Testis (tissue), 3 donors: ENCODE results near the gene CFAP70. TPM values are rescaled to one million over a fixed set of nuclear protein-coding genes. Genes with fewer than 3 reads are reported as not detected.
A peak's percentile ranks its signal among the peaks of the same experiment; 100 is the strongest.

ENCODE experiments used
- DNase-seq: peaks from one replicate; pipeline ENCODE4 v3.0.0-alpha.2; 2019
- H3K27ac ChIP-seq, 2 donors: fragments of 200-600 bp; sonication (generic); one replicate each; pipeline ENCODE4 v1.5.1; 2019
- H3K27me3 ChIP-seq: fragments of 200-600 bp; sonication (generic); one replicate; pipeline ENCODE4 v1.5.1; 2019
- H3K36me3 ChIP-seq: fragments of 200-600 bp; sonication (generic); one replicate; pipeline ENCODE4 v1.5.1; 2017; ENCODE audit warnings: low read depth; ENCODE audit errors: missing control alignments
- H3K4me1 ChIP-seq: fragments of 200-600 bp; sonication (generic); one replicate; pipeline ENCODE4 v1.5.1; 2019
- H3K4me3 ChIP-seq, 2 donors: fragments of 200-600 bp; sonication (generic); one replicate each; pipeline ENCODE4 v1.5.1; 2017 to 2019
- H3K9me3 ChIP-seq: fragments of 200-600 bp; sonication (generic); one replicate; pipeline ENCODE4 v1.5.1; 2017
- POLR2A ChIP-seq: fragments of 450-650 bp; IDR thresholded peaks from one replicate; pipeline ENCODE4 v1.6.1; 2017; ENCODE audit warnings: antibody characterized with exemption, mild to moderate bottlenecking, moderate library complexity
- WGBS, 2 donors: methylation state at CpG; one replicate each; pipeline ENCODE4 v1.1.5; 2018; 5-methylcytosine and 5-hydroxymethylcytosine counted together
- intact Hi-C: fragments of 100-400 bp; cut with DNase I; formaldehyde crosslinking; loops from one replicate; pipeline ENCODE4 v1.15.1; 2023; ENCODE audit warnings: low total_unique reads
- polyA plus RNA-seq: library from polyadenylated mRNA; stranded (reverse); fragments of 350-450 nt; fragmentation: Illumina TruSeq; extraction: RNeasy Lipid Tissue Mini Kit (QIAGEN cat#74804); gene quantifications from one replicate; pipeline ENCODE4 v1.2.3, GENCODE V29; 2014; ENCODE audit warnings: low read depth, low replicate concordance; ENCODE audit not compliant: insufficient read depth
- total RNA-seq, 2 donors: library from RNA; depleted of rRNA; stranded (reverse); fragments of >200 nt; gene quantifications; one replicate each; pipeline ENCODE4 v1.2.3, GENCODE V29; 2016
- TF ChIP-seq, protein P1 (sequence below), 3 experiments: fragments of 450-650 bp in 2 of 3; fragments of 200-600 bp in 1 of 3; sonication (generic) in 1 of 3; IDR thresholded peaks; one replicate each; pipeline ENCODE4 v1.5.1; 2016 to 2019; ENCODE audit warnings: antibody characterized with exemption in 3 of 3, mild to moderate bottlenecking in 2 of 3, moderate library complexity in 1 of 3

CFAP70 gene
- total and polyA plus RNA-seq, 3 donors from 2014 or later, result 29.6 to 57.2 (median 46.2) TPM

DNA sequence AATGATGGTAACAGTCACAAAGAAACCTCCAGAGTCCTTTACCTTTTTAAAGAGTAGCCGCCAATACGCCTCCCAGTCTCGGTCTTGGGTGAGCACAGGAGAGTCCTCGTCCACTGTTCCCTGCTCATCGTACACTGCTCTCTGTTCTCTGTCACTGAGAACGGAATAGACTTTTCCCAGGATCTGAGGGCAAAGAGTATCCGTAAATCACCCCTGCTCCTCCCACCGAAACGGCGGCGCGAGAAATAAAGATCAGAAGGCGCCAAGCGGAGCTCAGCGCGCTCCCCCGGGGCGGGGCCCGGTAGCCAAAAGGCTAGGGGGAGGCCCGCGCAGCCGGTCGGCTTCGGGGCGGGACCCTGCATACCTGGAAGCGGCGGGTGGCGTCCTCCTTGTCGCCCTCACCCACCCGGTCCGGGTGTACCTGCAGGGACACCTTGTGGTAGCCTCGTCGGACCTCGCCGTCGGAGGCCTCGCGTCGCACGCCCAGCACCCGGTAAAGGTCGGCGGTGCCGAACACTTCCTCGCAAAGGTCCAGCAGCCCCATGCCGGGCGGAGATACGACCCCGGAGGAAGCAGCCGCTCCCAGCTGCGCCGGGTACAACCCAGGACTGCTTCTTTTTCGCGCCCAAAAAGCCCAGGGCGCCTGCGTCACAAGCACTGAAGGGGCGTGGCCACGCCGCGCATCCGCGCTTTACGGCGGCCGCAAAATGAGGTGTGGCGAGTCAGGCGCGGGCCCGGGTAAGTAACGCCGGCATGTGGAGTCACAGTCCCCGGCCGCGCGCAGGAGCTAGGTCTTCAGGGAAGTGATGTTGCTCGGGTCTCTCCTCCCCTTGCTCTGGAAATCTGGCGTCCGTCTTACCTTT lies 111.8 kb downstream of the CFAP70 start, which contains the start of gene DNAJC9:
TSS of gene DNAJC9 (minus strand) at position 610 of the 863 bp plus-strand sequence. CDS start at position 544, 66 bp downstream.
- intact Hi-C loops, result no loop called here
- H3K36me3 ChIP-seq, result no peaks in the 10 kb centered on the region
- WGBS, 2 donors, result 0 to 1% methylated on average over 48 to 72 of the region's 78 CpGs
- peak within 1 kb of the TSS; percentile 80 to 88 for H3K4me3 ChIP-seq
- peak; percentile 98 for DNase-seq
- TF ChIP-seq POLR2A, result peak; percentile 20
- TF ChIP-seq, protein P1, sequence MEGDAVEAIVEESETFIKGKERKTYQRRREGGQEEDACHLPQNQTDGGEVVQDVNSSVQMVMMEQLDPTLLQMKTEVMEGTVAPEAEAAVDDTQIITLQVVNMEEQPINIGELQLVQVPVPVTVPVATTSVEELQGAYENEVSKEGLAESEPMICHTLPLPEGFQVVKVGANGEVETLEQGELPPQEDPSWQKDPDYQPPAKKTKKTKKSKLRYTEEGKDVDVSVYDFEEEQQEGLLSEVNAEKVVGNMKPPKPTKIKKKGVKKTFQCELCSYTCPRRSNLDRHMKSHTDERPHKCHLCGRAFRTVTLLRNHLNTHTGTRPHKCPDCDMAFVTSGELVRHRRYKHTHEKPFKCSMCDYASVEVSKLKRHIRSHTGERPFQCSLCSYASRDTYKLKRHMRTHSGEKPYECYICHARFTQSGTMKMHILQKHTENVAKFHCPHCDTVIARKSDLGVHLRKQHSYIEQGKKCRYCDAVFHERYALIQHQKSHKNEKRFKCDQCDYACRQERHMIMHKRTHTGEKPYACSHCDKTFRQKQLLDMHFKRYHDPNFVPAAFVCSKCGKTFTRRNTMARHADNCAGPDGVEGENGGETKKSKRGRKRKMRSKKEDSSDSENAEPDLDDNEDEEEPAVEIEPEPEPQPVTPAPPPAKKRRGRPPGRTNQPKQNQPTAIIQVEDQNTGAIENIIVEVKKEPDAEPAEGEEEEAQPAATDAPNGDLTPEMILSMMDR (IDR thresholded peaks at IDR 0.05), result no peak
- peak within 1 kb of the TSS; percentile 74 to 90 for H3K27ac ChIP-seq
- H3K27me3 ChIP-seq, result no peaks in the 10 kb centered on the region
- H3K9me3 ChIP-seq, result no peaks in the 10 kb centered on the region
- peaks cover 27% of the 10 kb centered on the region for H3K4me1 ChIP-seq

DNA sequence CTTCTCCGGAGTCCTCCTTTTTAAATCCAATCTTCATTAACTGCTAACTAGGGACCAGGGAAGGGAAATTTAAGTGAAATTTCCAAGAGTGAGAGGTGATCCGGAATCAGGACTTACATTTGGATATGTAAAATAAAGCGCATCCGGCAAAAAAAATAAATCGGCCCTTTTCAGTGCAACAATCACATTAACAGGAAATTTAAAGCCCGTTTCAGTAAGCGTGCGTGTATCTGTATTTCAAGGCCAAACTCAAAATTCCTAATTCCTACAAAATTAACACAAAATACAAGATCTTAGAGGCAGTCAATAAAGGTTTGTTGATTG lies 112.4 kb downstream of the CFAP70 start:
- Histone ChIP-seq H3K36me3 (no peaks in the 10 kb centered on the region), H3K27me3 (no peaks in the 10 kb centered on the region), H3K4me1 (peaks cover 21% of the 10 kb centered on the region), H3K27ac (peak overlapping the region; percentile 74 to 90), H3K4me3 (peak overlapping the region; percentile 80 to 88), H3K9me3 (no peaks in the 10 kb centered on the region)
- TF ChIP-seq, protein P1 (IDR thresholded peaks at IDR 0.05), result no peak
- no peak for TF ChIP-seq POLR2A
- 1% methylated on average over 8 of the region's 8 CpGs for WGBS, 2 donors
- no peak for DNase-seq
- intact Hi-C loops, result no loop called here

DNA sequence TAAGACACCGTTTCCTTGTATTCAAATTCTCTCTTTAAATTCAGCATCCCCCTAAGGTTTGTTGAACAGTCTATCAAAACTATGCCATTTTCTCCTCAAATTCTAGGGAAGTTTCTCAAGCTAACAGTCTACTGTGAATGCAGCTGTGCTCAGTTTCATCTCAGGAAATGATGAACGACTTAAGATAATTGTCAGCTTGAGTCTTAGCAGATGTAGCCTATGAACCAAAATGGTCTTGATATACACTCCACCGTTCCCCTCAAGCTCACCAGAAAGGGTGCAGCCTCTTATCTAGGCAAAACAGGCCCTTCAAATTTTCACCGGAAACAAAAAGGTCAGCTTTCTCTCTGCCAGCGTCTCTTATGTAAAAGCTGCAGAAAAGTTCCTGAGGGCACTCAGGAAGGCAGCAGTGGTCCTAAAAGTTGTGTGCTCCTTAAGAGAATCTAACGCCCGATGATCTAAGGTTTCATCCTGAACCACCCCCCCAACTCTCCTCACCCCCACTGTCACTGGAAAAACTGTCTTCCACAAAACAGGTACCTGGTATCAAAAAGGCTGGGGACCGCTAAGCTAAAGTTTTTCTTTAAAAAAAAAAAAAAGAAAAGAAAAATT lies 113.7 kb downstream of the CFAP70 start:
- no peak overlapping the region for H3K4me3 ChIP-seq
- H3K36me3 ChIP-seq, result no peaks in the 10 kb centered on the region
- peaks cover 13% of the 10 kb centered on the region for H3K4me1 ChIP-seq
- 56 to 61% methylated on average over 8 of the region's 8 CpGs for WGBS, 2 donors
- no peaks in the 10 kb centered on the region for H3K27me3 ChIP-seq
- DNase-seq, result no peak
- TF ChIP-seq POLR2A, result no peak
- TF ChIP-seq, protein P1 (IDR thresholded peaks at IDR 0.05), result no peak
- no peaks in the 10 kb centered on the region for H3K9me3 ChIP-seq
- intact Hi-C loops, result no loop called here
- no peak overlapping the region for H3K27ac ChIP-seq

DNA sequence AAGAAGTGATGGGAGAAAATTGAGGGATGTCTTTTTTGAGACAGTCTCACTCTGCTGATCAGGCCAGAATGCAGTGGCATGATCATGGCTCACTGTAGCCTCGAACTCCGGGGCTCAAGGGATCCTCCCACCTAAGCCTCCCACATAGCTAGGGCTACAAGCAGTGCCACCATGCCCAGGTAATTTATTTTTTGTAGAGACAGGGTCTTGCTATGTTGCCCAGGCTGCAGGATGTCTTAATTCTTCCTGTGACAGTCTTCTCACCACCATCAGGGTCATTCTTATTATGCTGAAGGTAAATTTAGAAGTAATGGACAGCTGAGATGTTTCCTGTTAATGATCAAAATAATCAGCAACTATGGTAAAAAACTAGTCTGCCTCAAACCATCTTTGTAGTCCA lies 118.8 kb downstream of the CFAP70 start:
- Histone ChIP-seq H3K4me3 (no peak overlapping the region), H3K36me3 (no peaks in the 10 kb centered on the region), H3K9me3 (no peaks in the 10 kb centered on the region), H3K27ac (no peak overlapping the region), H3K4me1 (no peaks in the 10 kb centered on the region), H3K27me3 (no peaks in the 10 kb centered on the region)
- 63 to 72% methylated on average over 2 of the region's 2 CpGs for WGBS, 2 donors
- intact Hi-C loops, result no loop called here
- DNase-seq, result no peak
- no peak for TF ChIP-seq POLR2A
- TF ChIP-seq, protein P1 (IDR thresholded peaks at IDR 0.05), result no peak
